Cerebellar nuclear complex (tissue), 1 donor: ENCODE results near the gene SLC6A15.
A peak's percentile ranks its signal among the peaks of the same experiment; 100 is the strongest.

Source experiments
- DNase-seq, 2 experiments: peaks; one replicate each; lab custom pipeline; 2025; lab: John Stamatoyannopoulos, UW

Gene SLC6A15

DNA sequence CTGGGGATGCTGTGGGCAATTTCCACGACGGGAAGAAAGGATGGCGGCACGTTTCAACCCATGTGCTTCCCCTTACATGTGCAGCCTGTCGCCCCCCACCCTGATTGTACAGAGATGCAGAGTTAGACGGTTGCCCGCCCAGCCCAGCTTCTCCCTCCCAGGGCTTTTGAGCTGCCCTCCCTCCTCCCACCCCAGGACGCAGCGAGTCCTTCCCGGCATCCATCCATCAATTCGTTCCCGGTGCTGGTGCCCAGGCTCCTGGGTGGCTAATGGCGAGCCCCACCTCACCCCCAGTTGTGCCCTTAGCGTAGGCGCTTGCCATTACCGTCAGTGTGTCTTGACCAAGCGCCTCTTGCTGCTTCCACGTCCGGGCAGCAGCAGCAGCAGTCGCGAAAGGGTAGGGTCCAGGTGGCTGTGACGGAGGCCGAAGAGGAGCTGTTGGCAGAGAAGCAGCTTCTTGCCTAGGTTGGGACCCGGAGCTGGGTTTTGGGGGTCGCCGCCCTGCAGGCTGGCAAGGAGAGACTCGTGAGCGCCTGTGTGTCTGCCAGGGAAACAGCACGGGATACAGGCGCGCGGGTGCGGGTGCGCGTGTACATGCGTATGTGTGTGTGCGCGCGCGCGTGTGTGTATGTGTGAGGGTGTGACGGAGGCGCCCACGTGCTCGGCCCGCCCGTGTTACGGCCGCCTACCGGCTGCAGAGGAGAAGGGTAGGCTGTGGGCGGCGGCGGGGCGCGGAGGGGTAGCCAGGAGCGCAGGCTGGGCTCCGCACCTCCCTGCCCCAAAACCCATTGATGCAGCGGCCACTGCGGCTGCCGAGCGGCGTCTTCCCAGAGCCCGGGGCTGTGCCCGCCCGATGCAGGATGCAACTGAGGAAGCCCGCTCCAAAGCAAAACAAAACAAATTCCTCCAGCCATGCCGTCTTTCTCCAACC, at the start of gene SLC6A15:
Gene SLC6A15 (minus strand): TSS at position 602 of the 931 bp plus-strand sequence. CDS start 20,679 bp downstream, outside the sequence.
- peak; percentile 68 to 77 for DNase-seq

- DNase-seq: no peak
These were observed 48.3 kb upstream of the SLC6A15 start for GRCh38 chr12:84960918-84961317.

DNA sequence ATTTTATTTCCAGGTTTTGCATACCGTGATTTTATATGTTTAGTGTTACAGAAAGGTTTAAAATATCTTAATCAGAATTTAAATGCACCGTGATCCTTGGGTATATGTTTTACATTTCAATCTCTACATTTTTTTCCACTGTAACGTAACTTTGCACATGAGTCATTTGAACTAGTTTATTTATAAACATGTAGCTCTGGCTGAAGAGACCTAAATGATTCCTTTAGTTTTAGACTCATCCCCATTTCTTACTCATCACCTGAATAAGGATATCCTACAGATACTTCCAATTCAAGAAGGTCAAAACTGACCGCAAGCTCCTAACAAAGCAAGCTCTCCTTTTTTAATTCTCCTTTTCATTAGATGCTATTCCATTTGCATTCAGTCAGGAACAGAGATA, 42.7 kb upstream of the SLC6A15 start:
- no peak for DNase-seq

DNA sequence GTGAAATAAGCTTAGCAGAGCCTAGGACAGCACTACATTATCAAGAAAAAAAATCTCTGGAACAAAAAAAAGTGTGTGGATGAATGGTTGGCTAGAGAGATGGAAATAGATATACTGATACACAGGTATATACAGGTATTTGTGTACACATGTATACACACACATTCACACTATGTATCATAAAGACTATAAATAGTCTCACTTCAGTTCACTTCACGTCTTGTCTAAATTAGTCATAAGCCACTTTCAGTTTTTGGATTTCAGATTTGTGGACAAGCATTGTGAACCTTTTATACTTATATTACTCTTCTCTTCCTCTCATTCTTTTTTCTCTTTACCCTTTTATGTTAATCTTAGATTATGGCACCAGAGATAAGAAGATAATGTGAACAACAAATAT, 41.8 kb upstream of the SLC6A15 start:
- DNase-seq: no peak

DNA sequence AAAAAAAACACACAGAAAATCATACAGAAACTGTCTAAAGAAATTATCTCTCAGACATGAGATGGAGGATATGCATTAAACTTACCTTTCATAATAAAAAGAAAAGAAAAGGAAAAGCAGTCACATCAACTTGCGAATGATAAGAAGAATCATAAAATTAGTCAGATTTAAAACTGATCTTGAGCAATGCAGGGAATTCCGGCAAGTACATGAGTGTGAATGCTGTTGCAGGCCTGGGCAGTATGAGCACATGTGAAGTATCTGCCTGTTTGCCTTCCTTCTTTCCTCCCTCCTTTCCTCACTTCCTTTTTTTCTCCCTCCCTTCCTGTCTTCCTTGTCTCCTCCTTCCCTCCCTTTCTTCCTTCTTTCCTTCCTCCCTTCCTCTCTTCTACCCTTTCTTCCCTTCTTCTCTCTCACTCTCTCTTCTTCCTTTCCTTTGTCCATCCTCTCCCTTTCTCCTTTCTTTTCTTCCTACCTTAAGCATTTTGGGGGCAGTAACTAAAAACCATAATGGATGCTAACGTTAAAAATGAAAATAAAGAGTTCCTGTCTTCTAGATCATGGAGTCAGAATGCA, 38.5 kb upstream of the SLC6A15 start:
- DNase-seq: no peak

DNA sequence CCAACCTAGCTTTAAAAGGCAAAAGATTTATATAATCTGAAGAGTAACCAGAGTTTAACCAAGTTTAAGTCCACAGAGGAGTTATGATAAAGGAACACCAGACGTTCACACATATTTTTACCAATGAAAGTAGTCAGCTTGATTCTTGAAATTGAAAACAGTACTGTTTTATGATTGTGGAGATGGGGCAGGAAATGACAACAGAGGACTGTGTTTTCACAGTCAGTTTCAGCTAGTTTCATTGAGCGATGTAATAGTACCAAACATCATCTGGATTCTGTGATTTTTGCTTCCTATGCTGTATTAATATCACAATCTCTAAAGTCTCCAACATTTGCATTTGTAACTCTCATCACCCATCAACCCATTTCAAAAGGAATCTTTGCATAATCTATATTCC, 34.2 kb upstream of the SLC6A15 start:
- no peak for DNase-seq

DNA sequence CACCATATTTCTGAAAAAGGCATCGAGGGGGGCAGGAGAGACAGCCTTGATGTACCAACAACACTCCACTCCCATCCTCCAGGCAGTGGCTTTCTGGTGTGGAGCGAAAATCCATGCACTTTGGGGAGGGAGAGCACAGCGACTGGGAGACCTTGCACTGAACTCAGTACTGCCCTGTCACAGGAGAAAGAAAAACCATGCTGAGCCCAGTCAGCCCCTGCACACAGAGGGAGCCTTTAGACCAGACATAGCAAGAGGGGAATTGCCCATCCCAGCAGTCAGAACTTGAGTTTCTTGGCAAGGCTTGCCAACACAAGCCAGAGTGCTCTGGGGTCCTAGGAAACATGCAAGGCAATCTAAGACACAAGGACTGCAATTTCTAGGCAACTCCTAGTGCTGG, 24.8 kb upstream of the SLC6A15 start:
- DNase-seq: no peak

- DNase-seq: no peak
These were observed 16.9 kb upstream of the SLC6A15 start for GRCh38 chr12:84929501-84929900.

DNA sequence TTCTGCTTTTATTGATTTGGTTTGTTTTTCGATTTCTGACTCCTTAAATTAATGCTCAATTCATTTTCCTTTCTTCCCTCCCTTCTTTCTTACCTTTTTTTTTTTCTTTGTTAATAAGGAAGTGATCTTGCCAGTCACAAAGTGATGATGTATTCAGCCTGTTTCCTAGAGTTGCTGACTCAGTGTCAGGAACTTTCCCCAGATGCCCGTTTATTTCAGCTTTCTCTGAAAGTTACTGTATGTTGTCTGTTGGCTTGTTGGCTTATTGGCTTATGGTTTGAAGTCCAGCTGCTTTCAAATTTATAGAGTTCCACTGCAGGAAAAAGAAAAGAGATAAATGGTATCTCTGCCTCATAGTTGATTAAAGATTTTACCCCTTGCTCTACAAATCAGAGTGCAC, 12.4 kb upstream of the SLC6A15 start:
- no peak for DNase-seq

GRCh38 chr12:84922693-84923092, 10.1 kb upstream of the SLC6A15 start:
- DNase-seq: no peak

- DNase-seq: no peak
These were observed 7.7 kb upstream of the SLC6A15 start for GRCh38 chr12:84920331-84920730.

DNA sequence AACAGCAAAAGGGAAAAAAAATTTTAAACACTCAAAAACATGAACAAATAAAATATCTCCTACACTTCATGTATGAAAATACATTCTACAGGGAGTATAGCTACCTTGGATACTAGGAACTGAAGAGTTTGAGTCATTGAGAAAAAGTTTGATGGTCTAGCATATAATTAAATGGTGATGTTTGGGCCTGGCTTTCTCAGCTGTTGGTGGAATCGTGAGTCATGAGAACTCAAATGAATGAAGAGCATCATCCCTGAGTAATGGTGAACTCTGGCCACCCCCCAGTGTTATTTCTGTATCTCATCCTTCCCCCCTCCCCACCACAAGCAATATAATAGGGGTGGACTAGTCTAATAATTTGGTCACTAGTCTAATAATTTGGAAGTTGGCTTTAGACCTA, 6.7 kb upstream of the SLC6A15 start:
- no peak for DNase-seq

DNA sequence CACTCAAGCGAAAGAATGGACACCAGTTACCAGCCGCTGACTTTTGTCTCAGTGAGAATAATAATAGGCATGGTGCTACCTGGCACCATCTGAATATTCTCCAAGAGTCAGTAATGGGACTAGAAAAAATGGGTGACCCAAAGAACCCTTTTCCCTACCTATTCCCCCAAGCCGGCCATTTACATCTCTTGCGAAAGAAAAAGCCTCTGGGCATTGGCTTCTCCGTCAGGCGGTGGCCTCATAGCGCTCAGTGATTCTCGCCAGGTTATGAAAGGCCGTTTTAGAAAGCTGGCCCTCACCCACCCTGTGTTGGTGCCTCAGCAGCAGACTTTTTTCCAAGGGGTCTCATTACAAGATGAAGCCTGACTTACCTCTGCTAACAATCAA, 523 bp upstream of the SLC6A15 start:
- DNase-seq: peak in 1 of 2 experiments; percentile 50

DNA sequence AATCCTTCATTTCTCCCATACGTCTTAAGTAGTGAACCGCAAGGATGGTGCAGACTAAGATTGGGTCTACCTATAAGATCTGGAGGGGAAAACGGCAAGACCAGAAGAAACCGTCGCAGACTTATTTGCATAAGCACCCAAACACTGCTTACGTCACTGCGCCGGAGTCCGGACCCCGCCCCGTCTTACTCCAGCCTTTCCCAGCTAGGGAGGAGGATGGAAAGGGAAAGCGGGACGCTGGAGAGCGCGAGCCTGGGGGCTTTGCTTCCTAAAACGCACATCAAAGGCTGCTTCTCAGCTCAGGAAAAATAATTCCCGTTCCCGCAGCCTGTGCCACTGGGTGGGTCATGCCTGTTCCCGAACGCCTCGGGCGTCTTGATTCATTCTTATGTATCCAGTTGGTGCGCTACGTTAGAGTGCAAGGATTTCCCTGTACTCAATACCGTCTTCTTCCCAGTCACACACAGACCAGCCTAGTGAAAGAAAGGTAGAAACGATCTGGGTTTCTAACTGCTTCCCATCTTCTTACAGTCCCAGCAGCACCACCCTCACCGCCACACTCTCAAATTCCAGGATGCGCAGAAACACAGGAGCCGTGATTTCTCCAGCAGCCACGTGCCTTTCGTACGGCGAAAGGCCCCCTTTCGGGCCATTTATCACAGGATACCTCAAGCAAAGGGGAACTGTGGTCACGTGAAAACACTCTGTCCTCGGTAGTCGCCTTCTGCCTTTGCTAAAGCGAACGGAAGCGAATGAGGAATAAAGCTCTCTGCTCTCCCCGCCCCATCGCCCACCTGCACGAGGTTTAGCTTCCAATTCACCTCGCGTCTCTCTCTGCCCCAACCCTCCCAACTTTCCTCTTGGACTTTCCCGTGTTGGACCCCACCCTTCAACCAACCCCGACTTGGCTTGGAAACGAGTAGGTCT, 1.1 kb downstream of the SLC6A15 start:
- DNase-seq: peak; percentile 68 to 76

DNA sequence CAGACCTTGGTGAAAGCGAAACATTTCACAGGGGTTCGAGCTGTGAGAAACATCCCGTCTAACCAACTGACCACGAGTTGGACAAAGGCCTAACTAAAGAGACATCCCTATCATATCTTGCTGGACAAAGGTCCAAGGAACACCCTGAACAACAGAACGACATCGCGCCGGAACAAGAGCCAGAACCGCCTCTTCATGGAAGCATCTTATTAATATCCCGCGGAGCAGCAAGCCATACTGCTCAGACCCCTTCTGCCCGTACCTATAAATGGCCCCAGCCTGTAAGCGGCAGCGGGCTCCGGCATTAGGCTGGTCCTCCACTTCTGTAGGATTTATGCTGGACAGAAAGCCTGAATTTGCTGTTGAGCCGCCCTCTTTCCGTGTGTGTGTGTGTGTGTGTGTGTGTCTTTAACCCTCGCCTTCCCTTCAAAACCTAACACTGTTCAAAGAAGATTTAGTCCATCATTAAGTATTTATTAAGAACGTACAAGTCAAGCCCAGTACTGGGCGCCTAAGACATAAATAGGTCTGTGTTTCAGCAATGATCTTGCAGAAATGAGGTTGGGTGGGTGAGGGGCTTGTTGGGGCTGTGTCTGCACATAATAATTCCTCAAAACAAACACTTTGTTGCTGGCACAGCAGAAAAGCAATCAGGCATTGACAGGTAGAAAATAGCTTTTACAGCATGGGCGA, 1.9 kb downstream of the SLC6A15 start:
- no peak for DNase-seq

DNA sequence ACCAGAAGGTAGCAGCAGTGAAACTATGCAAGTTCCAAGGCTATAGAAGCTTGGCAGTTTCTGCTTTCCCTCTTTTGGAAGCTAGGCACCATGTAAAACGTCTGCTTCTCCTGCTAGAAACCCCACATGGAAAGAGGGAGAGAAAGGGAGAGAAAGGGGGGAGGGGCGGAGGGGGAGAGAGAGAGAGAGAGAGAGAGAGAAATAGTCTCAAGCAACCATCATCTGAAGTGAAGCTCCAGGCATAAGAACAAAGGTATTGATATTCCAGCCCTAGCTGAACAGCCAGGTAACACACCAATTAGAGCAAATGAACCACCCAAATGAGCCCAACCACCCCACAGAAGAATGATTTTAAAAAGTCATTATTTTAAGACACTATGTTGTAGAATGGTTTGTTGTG, 8.5 kb downstream of the SLC6A15 start:
- no peak for DNase-seq

DNA sequence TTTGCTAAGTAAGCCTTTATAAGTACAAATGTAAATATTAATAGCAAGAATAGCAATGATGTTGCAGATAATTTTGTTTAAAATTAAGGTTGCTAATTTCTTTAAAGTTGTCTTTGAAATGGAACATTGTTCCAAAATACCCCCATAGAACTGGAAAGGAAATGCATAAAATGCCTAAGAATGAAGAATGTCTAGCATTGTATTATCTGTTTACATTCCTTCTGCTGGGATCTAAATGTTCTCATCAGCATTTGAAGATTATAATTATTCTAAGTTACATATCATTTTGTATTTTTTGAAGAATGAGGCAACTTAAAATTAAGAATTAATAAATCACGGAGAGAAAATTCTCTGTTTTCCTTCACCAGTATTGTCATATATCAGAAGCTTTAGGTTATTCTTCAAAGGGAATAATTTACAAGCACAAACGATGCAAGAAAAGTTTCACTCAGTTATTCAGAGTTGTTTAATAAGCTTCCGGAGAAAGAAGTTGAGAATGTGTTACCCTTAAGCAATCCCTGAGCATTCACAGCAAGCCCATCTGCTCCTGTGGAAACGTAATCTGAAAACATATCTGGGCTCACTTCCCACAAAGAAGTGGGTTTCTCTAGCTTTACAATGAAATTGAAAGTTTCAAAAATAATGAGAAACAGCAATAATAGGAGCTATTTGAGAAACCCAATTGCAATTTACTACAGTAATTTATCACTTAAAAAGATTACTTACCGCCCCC, 21.3 kb downstream of the SLC6A15 start:
- no peak for DNase-seq

DNA sequence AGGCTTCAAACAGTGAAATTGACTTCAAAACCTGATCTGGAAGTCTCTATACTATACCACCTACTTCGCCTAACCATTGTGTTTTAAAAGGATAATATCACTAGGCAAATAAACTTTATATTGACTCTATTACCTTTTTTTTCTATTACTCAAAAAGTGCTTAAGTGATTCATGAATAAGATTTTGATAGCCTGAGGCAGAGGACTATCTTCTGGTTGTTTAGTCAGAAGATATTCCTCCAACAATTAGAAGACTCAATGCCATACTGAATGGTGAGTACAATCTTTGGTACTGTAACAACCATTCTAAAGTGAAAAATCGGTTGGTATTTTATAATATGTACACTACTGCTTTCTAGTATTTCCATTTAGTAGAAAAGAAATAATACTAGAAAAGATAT, 22.8 kb downstream of the SLC6A15 start:
- no peak for DNase-seq

DNA sequence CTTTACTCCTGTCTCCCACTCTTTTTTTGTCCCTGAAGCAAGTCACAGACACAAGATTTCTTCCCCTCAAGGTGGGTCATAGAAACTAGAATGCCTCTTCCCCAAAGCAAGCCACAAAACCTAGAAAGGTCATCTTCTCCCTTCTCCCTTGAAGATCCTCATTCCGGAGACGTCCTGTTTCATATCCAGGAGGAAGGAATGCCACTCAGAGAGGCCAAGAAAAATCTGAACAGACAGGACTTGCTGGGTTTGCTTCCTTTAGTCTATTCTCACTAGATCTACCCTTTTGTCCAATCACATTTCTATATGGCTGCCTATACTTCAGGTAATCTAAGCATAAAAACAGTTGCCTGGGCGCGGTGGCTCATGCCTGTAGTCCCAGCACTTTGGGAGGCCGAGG, 23.7 kb downstream of the SLC6A15 start:
- no peak for DNase-seq

- no peak for DNase-seq
These were observed 35.3 kb downstream of the SLC6A15 start for GRCh38 chr12:84877340-84877739.

DNA sequence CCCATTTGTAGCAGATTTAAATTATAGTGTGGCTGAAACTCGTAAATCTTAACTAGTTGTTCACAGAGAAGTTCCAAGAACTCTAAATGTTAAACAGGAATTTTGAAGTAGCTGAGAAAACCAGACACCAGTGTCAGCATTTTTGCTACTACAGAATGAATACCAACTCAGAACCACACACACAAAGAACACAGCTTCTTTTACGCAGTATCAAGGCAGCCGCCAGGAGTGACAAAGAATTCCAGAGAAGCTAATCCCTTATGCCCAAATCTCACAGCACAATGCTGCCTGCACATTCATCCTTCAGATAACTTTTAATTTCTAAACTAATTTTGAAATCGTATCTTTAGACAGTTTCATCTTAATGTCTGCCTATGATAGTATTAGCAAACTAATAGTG, 37.4 kb downstream of the SLC6A15 start:
- no peak for DNase-seq
